DMS114 treated with DMSO at 0.1 percent for 48 hours (cell line): ENCODE measurements around the gene PMS2.
A peak's percentile ranks its signal among the peaks of the same experiment; 100 is the strongest.
"Not testable (repeated sequence)": the region's sequence is repeated elsewhere in the genome, so short reads cannot be mapped to it uniquely, and the experiment has no call there.

Source experiments
- DNase-seq: peaks from one replicate; lab custom pipeline; 2025; ENCODE audit not compliant: unreplicated experiment; lab: John Stamatoyannopoulos, UW

PMS2 gene

GRCh38 chr7:6008668-6009611 lies at the start of gene PMS2, which contains the start of gene AIMP2:
TSS of gene PMS2 (minus strand) at chr7:6009049. CDS start at chr7:6009019, 30 bp downstream.
TSS of gene AIMP2 (plus strand) at chr7:6009272. CDS start at chr7:6009364, 92 bp downstream.
- peak; percentile 95 for DNase-seq

GRCh38 chr7:6057316-6058129 lies 48.7 kb upstream of the PMS2 start:
- no peak for DNase-seq

- DNase-seq: no peak
Measured at GRCh38 chr7:6056616-6057015, 47.8 kb upstream of the PMS2 start.

- not testable (repeated sequence) for DNase-seq
Measured at GRCh38 chr7:6051185-6051584, 42.3 kb upstream of the PMS2 start.

GRCh38 chr7:6049780-6050179 lies 40.9 kb upstream of the PMS2 start:
- no peak for DNase-seq

- DNase-seq: no peak
Measured at GRCh38 chr7:6035686-6036085, 26.8 kb upstream of the PMS2 start.

- DNase-seq: no peak
Measured at GRCh38 chr7:6035165-6035564, 26.3 kb upstream of the PMS2 start.

- no peak for DNase-seq
Measured at GRCh38 chr7:6032641-6033040, 23.8 kb upstream of the PMS2 start.

- DNase-seq: no peak
Measured at GRCh38 chr7:6032167-6032566, 23.3 kb upstream of the PMS2 start.

GRCh38 chr7:6031567-6031966 lies 22.7 kb upstream of the PMS2 start:
- DNase-seq: no peak

- DNase-seq: no peak
Measured at GRCh38 chr7:6030988-6031387, 22.1 kb upstream of the PMS2 start, which contains the start of gene ANKRD61. TSS of gene ANKRD61 (plus strand) at chr7:6031376. CDS start at chr7:6031376, 0 bp downstream.

GRCh38 chr7:6028563-6028962 lies 19.7 kb upstream of the PMS2 start:
- no peak for DNase-seq

GRCh38 chr7:6027806-6028365 lies 19.0 kb upstream of the PMS2 start:
- no peak for DNase-seq

- DNase-seq: no peak
Measured at GRCh38 chr7:6026820-6027311, 18.0 kb upstream of the PMS2 start.

- DNase-seq: no peak
Measured at GRCh38 chr7:6026011-6026819, 17.4 kb upstream of the PMS2 start.

GRCh38 chr7:6023974-6024435 lies 15.2 kb upstream of the PMS2 start:
- no peak for DNase-seq

GRCh38 chr7:6022707-6023106 lies 13.9 kb upstream of the PMS2 start:
- DNase-seq: no peak

GRCh38 chr7:6020371-6021286 lies 11.8 kb upstream of the PMS2 start:
- DNase-seq: no peak

GRCh38 chr7:6016653-6016966 lies 7.8 kb upstream of the PMS2 start:
- DNase-seq: no peak
